Measurements from ENCODE around the gene UNKL.

- TF ChIP-seq POLR2AphosphoS5 (IDR thresholded peaks at IDR 0.05) (no peak), POLR2A (IDR thresholded peaks at IDR 0.05) (no peak), CTCF (IDR thresholded peaks at IDR 0.05) (no peak)
These were observed 43.2 kb downstream of the UNKL start for GRCh38 chr16:1371054-1371978.
